Ecto neural progenitor cell (in vitro differentiated cells): ENCODE results near the gene HSPB1.
"Not testable (repeated sequence)": the region's sequence is repeated elsewhere in the genome, so short reads cannot be mapped to it uniquely, and the experiment has no call there.

Experiments used
- DNase-seq: peaks from one replicate; pipeline ENCODE4 v3.0.0-alpha.2; 2018; ENCODE audit warnings: low spot score

The HSPB1 gene

DNA sequence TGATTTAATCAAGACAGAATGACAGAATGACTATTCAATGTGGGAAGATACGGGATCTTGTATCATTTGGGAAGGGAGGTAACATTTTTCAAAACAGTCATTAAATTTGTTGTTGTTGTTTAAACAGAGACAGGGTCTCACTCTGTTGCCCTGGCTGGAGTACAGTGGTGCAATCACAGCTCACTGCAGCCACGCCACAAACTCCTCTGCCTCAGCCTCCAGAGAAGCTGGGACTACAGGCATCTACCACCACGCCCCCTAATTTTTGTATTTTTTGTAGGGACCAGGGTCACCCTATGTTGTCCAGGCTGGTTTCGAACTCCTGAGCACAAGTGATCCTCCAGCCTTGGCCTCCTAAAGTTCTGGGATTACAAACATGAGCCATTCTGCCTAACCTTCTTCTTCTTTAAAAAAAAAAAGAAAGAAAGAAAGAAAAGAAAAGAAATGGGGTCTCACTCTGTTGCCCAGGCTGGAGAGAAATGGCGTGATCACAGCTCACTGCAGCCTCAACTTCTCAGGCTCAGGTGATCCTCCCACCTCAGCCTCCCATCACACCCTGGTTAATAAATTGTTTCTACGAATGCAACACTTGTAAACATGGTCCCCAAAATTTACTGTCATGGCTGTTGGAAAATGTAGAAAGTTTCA lies 32.0 kb downstream of the HSPB1 start:
- DNase-seq: no peak

DNA sequence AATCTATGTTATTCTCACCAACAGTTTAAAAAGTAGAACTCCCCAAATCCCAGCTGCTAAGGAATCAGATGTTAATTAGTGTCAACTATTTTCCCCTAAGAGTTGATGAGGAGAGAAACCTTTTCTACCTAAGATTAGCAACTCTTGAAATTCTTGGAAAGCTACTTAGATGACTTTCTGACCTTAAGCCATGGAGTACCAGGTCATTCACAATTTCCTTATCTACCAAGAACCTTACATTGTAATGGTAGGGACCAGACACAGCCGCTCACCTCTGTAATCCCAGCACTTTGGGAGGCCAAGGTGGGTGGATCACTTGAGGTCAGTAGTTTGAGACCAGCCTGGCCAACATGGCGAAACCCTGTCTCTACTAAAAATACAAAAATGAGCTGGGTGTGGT lies 32.9 kb downstream of the HSPB1 start:
- not testable (repeated sequence) for DNase-seq

DNA sequence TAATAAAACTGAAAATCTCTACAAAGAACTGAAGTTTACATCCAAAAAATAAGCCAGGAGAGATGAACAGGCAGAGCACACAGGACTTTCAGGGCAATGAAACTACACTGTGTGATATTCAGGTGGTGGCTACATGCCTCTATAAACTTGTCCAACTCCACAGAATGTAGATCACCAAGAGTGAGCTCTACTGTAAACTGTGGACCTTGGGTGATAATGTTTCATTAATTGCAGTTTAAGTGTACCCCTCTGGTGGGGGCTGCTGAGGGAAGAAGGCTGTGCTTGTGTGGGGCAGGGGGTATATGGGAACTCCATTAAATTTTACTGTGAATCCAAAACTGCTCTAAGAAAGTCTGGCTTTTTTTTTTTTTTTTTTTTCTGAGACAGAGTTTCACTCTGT lies 33.6 kb downstream of the HSPB1 start:
- DNase-seq: no peak

DNA sequence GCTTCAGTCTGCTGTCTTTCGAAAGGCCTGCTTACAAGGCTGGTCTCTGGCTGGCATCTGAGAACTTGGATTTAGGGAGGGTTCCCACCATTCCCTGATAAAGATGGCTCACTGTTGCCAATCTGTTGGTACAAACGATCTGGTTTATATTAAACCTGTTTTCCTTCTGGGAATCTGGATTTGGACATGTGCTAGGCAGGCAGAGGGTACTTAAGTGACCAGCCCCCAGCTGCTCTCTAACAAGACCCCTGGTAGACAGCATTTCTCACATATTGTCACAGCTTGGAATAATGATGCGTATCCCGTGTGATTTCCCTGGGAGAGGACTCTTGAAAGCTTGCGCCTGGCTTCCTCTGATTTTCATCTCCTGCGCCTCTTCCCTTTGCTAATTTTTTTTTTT lies 34.7 kb downstream of the HSPB1 start:
- DNase-seq: no peak

DNA sequence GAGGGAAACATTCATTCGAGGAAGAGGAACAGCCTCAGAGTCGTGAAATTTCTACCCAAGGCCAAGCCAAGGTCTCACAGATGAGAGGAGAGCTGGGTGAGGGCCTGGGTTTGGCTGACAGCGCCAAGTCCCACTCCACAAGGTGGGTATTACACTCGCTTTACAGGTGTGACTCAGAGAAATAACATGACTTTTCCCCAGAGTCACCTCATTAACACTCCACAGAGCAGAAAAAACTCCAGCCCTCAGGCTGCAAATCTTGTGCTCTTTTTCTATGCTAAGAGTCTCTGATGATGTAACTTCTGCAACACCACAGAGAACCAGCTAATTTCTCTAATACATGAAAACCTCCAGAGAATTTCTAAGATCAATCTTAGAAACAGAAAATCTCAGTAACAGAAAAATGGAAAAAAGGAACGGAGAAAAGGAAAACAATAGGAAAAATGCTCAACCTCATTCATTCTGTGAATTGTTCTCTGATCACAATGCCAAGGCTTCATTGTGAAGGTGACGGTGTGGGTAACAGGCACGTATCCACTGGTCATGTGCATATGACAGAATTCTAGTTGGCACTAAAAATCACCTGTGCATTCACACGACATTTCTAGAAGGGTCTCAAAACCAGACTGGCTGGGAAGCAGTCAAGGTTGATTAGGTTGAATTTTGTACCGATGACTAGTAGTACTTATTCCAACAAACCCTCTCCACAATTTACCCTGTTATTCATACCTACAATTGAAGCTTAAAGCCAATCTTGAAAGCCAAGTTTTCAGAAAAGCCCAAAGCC lies 36.0 kb downstream of the HSPB1 start:
- no peak for DNase-seq

DNA sequence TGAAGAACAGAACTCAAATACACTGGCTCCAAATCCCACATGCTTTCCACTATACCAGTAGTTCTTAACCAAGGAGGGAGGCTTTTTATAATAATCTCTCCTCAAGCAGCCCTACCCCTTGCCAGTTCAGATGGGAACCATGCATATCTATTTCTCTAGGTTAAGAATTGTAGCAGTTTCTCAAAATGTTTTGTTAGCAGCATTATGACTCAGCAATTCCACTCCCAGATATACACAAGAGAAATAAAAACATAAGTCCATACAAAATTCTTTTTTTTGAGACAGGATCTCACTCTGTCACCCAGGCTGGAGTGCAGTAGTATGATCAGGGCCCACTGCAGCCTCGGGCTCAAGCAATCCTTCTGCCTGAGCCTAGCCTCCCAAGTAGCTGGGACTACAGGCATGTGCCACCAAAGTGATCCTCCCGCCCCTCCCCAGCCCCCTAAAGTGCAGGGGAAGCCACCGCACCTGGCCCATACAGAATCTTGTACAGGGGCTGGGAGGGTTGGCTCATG lies 38.2 kb downstream of the HSPB1 start:
- no peak for DNase-seq

DNA sequence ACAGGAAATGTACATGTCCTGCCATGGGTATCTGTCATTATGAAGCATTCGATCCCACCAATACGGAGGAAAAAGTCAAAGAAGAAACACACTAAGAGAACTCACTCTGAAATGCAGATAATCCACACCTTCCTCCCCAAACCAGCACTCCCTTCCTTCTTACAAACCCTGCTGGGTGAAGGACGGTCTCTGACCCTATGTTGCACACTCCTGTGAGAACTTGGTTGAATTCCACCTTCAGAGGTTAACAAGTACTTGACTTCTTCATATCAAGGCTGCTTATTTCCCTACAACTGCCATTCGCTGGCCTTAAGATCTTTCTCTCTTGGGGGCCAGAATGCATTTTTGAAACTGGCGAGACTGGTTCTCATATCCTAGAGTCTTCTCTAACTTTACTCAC lies 39.7 kb downstream of the HSPB1 start:
- DNase-seq: no peak

DNA sequence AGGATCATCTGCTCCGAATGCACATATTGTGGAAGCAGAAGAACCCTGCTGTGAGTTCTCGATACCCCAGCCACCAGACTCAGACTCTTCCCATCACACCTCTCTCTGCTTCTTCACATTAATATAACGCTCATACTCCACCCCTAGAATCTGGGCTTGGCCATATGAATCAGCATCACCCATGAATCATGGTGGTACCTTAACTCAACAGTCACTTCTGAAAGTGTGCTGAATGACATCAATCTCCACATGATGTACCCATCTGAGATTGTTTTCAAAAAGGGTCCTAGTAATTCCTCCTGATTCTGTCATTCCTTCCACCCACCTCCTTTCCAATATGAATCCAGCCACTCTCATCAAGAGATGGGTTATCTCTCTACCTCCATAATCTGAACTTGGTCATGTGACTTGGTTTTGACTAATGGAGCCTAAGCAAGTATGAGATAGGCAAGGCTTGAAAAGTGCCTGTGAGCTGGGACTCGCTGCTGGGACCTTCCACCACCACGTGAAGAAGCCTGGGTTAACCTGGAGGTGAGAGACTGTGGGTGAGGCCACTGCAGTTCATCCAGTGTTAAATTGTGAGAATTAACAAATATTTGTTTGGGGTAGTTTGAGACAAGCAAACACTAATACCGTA lies 40.9 kb downstream of the HSPB1 start:
- DNase-seq: no peak

DNA sequence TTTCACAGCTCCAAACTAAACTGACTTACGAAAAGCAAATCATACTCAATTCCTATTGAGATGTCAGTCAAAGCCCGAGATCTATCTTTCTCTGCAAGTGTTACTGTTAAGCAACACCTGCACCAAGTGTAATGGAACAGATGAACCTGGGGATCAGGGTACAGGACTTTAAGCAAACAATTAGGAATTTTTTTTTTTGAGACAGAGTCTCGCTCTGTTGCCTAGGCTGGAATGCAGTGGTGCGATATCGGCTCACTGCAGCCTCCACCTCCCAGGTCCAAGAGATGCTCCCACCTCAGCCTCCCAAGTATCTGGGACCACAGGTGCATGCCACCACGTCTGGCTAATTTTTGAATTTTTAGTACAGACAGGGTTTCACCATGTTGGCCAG lies 41.5 kb downstream of the HSPB1 start:
- DNase-seq: no peak

DNA sequence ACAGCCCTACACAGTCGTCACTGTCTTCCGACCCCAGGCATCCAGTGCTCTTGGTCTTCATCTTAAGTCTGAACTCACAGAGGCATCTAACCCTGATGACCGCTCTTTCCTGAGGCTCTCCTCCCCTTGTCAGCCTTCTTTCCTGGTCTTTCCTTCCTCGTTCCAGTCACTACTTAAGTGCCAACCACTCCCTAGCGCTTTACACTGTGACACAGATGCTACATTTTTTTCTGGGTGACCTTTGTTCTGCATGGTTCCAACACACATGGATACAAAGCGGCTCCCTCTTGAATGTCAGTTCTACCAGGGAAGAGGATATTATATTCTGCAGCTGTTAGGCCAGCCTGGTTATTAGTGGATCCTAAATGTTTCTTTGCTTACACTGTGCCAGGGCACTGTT lies 43.6 kb downstream of the HSPB1 start:
- DNase-seq: no peak

DNA sequence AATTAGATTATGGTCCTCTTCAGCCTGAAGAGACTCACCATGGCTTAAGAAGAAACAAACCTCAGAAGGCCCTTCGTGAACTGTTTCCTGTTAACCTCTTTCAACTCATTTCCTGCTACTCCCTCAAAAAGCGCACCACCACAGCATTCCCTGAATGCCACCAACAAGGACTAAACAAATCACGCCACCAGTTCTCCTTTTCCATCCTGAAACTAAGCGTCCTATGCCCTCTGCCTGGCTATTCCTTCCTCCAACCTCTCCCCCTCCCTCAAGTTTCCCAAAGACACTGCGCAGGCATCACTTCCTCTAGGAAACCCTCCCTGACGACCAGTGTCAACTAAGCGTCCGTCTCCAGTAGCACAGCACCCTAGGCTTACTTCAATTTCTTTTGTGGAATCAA lies 44.3 kb downstream of the HSPB1 start:
- DNase-seq: no peak

DNA sequence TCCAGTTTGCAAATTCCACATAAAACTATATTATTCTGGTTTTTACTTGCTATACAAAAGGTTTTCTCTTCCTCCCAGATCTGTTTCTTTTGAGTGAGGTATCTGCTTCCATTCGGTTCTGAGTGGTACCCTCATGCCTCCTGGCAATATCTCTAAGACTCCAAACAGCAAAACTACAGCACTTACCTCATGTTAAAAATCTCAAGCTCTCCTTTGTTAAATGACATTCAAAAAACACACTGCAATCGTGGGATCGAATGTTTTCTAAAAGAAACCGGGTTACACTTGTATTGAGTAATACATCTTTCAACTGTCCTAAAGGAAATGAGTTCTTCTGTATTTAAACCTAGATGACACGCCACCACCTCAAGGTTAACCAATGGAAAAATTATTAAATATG lies 45.2 kb downstream of the HSPB1 start:
- no peak for DNase-seq

DNA sequence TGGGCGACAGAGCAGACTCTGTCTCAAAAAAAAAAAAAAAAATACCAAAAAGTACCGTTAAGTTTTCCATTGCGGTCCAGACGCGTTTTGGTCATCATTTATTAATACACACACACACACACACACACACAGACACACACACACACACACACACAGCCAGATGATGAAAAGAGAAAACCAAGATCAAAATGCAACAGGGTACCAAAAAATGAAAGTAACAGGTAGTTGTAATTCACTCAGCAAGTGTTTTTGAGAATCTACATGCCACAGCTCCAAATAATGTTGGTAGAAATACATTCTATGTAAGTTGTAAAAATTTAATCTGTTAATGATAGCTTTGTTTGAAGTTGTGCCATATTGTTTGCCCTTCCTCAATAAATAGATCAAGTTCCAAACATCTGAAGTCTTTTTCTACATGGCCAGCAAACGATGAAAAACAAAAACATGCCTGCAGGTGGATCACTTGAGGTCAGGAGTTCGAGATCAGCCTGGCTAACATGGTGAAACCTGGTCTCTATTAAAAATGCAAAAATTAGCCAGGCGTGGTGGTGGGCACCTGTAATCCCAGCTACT lies 46.9 kb downstream of the HSPB1 start:
- no peak for DNase-seq

DNA sequence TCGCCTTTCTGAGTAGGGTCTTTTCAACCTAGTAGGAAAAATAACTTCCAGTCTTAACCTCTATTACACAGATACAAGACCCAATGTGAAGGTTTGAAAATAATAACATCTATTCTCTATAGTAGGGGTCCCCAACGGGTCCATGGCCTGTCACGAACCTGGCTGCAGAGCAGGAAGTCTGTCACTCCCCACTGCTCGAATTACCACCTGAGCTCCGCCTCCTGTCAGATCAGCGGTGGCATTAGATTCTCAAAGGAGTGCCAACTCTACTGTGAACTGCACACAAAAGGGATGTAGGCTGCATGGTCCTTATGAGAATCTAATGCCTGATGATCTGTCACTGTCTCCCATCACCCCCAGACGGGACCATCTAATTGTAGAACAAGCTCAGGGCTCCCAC lies 48.9 kb downstream of the HSPB1 start:
- no peak for DNase-seq

DNA sequence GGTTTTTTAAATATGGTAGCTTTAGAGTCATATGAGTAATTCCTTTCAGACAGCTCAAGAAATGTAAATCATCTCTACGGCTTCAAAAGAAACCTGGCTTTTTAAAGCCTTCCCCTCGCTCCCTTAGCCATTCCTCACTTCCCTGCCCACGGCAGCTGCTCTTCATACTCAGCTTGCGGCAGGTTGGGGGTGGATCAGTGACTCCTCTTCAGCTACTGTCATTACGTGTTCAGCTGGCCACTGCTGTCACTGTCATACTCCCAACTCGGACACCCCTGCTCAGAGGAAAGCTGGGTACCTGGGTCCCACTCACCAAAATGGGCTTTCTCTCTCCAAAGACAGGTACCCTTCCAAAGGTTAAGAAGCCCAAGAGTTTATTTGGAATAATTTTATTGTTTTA lies 49.7 kb downstream of the HSPB1 start:
- DNase-seq: no peak

DNA sequence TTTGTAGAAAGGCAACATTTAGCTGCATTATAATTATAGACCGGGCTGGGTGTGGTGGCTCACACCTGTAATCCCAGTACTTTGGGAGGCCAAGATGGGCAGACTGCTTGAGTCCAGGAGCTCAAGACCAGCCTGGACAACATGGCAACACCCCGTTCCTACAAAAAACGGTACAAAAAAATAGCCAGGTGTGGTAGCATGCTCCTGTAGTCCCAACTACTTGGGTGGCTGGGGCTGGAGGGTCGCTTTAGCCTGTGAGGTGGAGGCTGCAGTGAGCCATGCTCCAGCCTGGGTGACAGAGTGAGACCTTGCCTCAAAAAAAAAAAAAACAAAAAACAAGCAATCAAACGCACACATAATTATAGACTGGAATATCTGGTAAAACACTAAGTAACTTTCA lies 51.3 kb downstream of the HSPB1 start:
- DNase-seq: no peak
